ENCODE data around the gene SYNPR.

The SYNPR gene

GRCh38 chr3:63597019-63597418, 318.9 kb downstream of the SYNPR start:
- no peak for DNase-seq (ENCODE audit: low read depth)
- TF ChIP-seq CTCF (conservative IDR thresholded peaks at IDR 0.05; ENCODE audit: low read depth, low read length), result no peak
- no peak overlapping the region for H3K4me3 ChIP-seq (ENCODE audit: low read depth, low read length)

- no peak for DNase-seq (ENCODE audit: low read depth)
- TF ChIP-seq CTCF (conservative IDR thresholded peaks at IDR 0.05; ENCODE audit: low read depth, low read length), result no peak
- no peak overlapping the region for H3K4me3 ChIP-seq (ENCODE audit: low read depth, low read length)
Observed at GRCh38 chr3:63607716-63608115, 329.6 kb downstream of the SYNPR start.

GRCh38 chr3:63609408-63609807, 331.3 kb downstream of the SYNPR start:
- H3K4me3 ChIP-seq (ENCODE audit: low read depth, low read length), result no peak overlapping the region
- no peak for TF ChIP-seq CTCF (conservative IDR thresholded peaks at IDR 0.05; ENCODE audit: low read depth, low read length)
- DNase-seq (ENCODE audit: low read depth), result no peak

- TF ChIP-seq CTCF (conservative IDR thresholded peaks at IDR 0.05; ENCODE audit: low read depth, low read length), result no peak
- no peak overlapping the region for H3K4me3 ChIP-seq (ENCODE audit: low read depth, low read length)
- no peak for DNase-seq (ENCODE audit: low read depth)
Observed at GRCh38 chr3:63609834-63610233, 331.7 kb downstream of the SYNPR start.

- no peak for DNase-seq (ENCODE audit: low read depth)
- H3K4me3 ChIP-seq (ENCODE audit: low read depth, low read length), result no peak overlapping the region
- TF ChIP-seq CTCF (conservative IDR thresholded peaks at IDR 0.05; ENCODE audit: low read depth, low read length), result no peak
Observed at GRCh38 chr3:63611382-63611781, 333.3 kb downstream of the SYNPR start.

GRCh38 chr3:63613561-63613960, 335.5 kb downstream of the SYNPR start:
- no peak for TF ChIP-seq CTCF (conservative IDR thresholded peaks at IDR 0.05; ENCODE audit: low read depth, low read length)
- no peak for DNase-seq (ENCODE audit: low read depth)
- no peak overlapping the region for H3K4me3 ChIP-seq (ENCODE audit: low read depth, low read length)

- H3K4me3 ChIP-seq (ENCODE audit: low read depth, low read length), result no peak overlapping the region
- DNase-seq (ENCODE audit: low read depth), result no peak
- TF ChIP-seq CTCF (conservative IDR thresholded peaks at IDR 0.05; ENCODE audit: low read depth, low read length), result no peak
Observed at GRCh38 chr3:63617391-63617790, 339.3 kb downstream of the SYNPR start.

Data from choroid plexus epithelial cell (primary cell).